DND-41 (cell line): ENCODE results near the gene RGS3.

Experiments used
- ATAC-seq: fragments of 200-7000 bp; cut with Tn5 transposase; 3 replicates; pipeline ENCODE4 v1.9.1; 2021; ENCODE audit warnings: low read depth; ENCODE audit not compliant: insufficient read depth
- DNase-seq: peaks from one replicate; pipeline ENCODE4 v3.0.0-alpha.2; 2020
- H2AFZ ChIP-seq: 2 replicates; pipeline ENCODE4 v1.6.0; 2012; ENCODE audit warnings: low read depth, low read length
- H3K27ac ChIP-seq: 2 replicates; pipeline ENCODE4 v1.5.1; 2012; ENCODE audit warnings: low read length, inconsistent platforms
- H3K27me3 ChIP-seq: fragments of 200-600 bp; sonication (generic); 2 replicates; pipeline ENCODE4 v1.6.0; 2012; ENCODE audit warnings: low read length, mild to moderate bottlenecking, inconsistent platforms; ENCODE audit not compliant: insufficient read depth, poor library complexity
- H3K36me3 ChIP-seq: 2 replicates; pipeline ENCODE4 v1.5.1; 2012; ENCODE audit warnings: low read length, inconsistent platforms; ENCODE audit not compliant: insufficient read depth
- H3K4me1 ChIP-seq: 2 replicates; pipeline ENCODE4 v1.5.1; 2012; ENCODE audit warnings: mild to moderate bottlenecking, low read length; ENCODE audit not compliant: insufficient read depth
- H3K4me2 ChIP-seq: 2 replicates; pipeline ENCODE4 v1.6.0; 2012; ENCODE audit warnings: mild to moderate bottlenecking, moderate library complexity, low read length, inconsistent platforms; ENCODE audit not compliant: insufficient read depth
- H3K4me3 ChIP-seq, 2 experiments: fragments of 200-600 bp in 1 of 2; shearing (Covaris generic) in 1 of 2; 2 replicates each; pipeline ENCODE4 v1.5.1; 2012 to 2016; ENCODE audit warnings: inconsistent platforms in 2 of 2, low read length in 2 of 2, mild to moderate bottlenecking in 2 of 2, low read depth in 1 of 2, moderate library complexity in 1 of 2
- H3K79me2 ChIP-seq: 2 replicates; pipeline ENCODE4 v1.6.0; 2012; ENCODE audit warnings: low read length, inconsistent platforms; ENCODE audit not compliant: insufficient read depth
- H3K9ac ChIP-seq: 2 replicates; pipeline ENCODE4 v1.6.0; 2012; ENCODE audit warnings: low read depth, mild to moderate bottlenecking, inconsistent platforms, low read length, moderate library complexity
- H3K9me3 ChIP-seq: 2 replicates; pipeline ENCODE4 v1.5.1; 2012; ENCODE audit warnings: low read length, moderate library complexity, mild to moderate bottlenecking, inconsistent platforms; ENCODE audit not compliant: insufficient read depth, severe bottlenecking
- H4K20me1 ChIP-seq: 2 replicates; pipeline ENCODE4 v1.6.0; 2012; ENCODE audit warnings: low read length; ENCODE audit not compliant: insufficient read depth
- CTCF ChIP-seq: IDR thresholded peaks from 2 replicates; pipeline ENCODE4 v1.5.1; 2012; ENCODE audit warnings: borderline replicate concordance, low read length, moderate library complexity, mild to moderate bottlenecking; ENCODE audit not compliant: poor library complexity, severe bottlenecking; ENCODE audit errors: extremely low read depth
- EZH2 ChIP-seq: IDR thresholded peaks from 3 replicates; pipeline ENCODE4 v1.6.1; 2012; ENCODE audit warnings: borderline replicate concordance, low read depth, mild to moderate bottlenecking, moderate library complexity, low read length, inconsistent platforms; ENCODE audit not compliant: severe bottlenecking

The RGS3 gene

GRCh38 chr9:113481176-113481787, 17.8 kb downstream of the RGS3 start:
- DNase-seq = no peak
- H3K4me1 ChIP-seq = peaks cover 6% of the 10 kb centered on the region

GRCh38 chr9:113482341-113482740, 18.8 kb downstream of the RGS3 start:
- Histone ChIP-seq H3K4me3 (no peak overlapping the region), H3K4me2 (no peak overlapping the region), H3K27me3 (no peaks in the 10 kb centered on the region), H3K36me3 (no peaks in the 10 kb centered on the region), H3K9me3 (no peaks in the 10 kb centered on the region), H3K79me2 (no peaks in the 10 kb centered on the region), H4K20me1 (no peaks in the 10 kb centered on the region), H3K27ac (no peak overlapping the region), H3K9ac (no peak overlapping the region), H2AFZ (no peak overlapping the region), H3K4me1 (peaks cover 6% of the 10 kb centered on the region)
- ATAC-seq = no peak
- no peak for TF ChIP-seq EZH2
- TF ChIP-seq CTCF = no peak
- DNase-seq = no peak

More at GRCh38 chr9:113481176-113481787, 17.8 kb downstream of the RGS3 start:
- no peaks in the 10 kb centered on the region for H3K79me2 ChIP-seq
- H3K9ac ChIP-seq = no peak overlapping the region
- H3K36me3 ChIP-seq = no peaks in the 10 kb centered on the region
- H3K4me2 ChIP-seq = no peak overlapping the region
- ATAC-seq = no peak
- H4K20me1 ChIP-seq = no peaks in the 10 kb centered on the region
- no peak overlapping the region for H3K27ac ChIP-seq
- TF ChIP-seq EZH2 (no peak), CTCF (no peak)
- H3K9me3 ChIP-seq = no peaks in the 10 kb centered on the region
- no peak overlapping the region for H3K4me3 ChIP-seq
- H3K27me3 ChIP-seq = no peaks in the 10 kb centered on the region
- H2AFZ ChIP-seq = no peak overlapping the region

GRCh38 chr9:113482991-113483675, 19.6 kb downstream of the RGS3 start:
- H3K79me2 ChIP-seq = no peaks in the 10 kb centered on the region
- no peak for DNase-seq
- no peak for TF ChIP-seq CTCF
- TF ChIP-seq EZH2 = no peak
- no peak overlapping the region for H3K4me3 ChIP-seq
- ATAC-seq = no peak
- H3K36me3 ChIP-seq = no peaks in the 10 kb centered on the region
- H3K27ac ChIP-seq = no peak overlapping the region
- H3K4me1 ChIP-seq = peaks cover 6% of the 10 kb centered on the region
- H3K27me3 ChIP-seq = no peaks in the 10 kb centered on the region
- H2AFZ ChIP-seq = no peak overlapping the region
- H3K9me3 ChIP-seq = no peaks in the 10 kb centered on the region
- H3K9ac ChIP-seq = no peak overlapping the region
- no peak overlapping the region for H3K4me2 ChIP-seq
- no peaks in the 10 kb centered on the region for H4K20me1 ChIP-seq
